ENCODE results near the gene BRIP1. TPM values are rescaled to one million over a fixed set of nuclear protein-coding genes. Genes with fewer than 3 reads are reported as not detected.

The BRIP1 gene
- total RNA-seq, 1 experiment from 2014 or later: 4.7 TPM

DNA sequence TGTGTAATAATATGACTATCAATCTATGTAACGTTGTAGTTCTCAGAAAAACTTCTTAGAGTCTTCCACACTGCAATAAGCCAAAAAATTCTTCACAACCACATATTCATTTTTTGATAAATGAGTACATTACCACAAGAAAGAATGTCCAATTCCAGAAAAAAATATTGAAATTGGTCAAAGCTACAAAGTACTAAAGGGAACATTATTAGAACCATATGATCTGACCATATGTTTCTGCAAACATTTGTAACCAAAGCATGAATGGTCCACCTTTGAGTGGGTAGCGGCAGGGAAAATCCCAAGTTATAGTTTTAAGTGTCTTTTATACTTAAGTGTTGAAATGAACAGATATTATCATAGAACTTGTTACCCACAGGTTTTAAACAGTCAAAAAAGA lies 200.6 kb downstream of the BRIP1 start:
- ChIA-PET CTCF (no interaction called here), POLR2A (no interaction called here)
- no TSS peak for BruUV-seq (replicated peaks)
- Mint-ChIP-seq H3K36me3 (ENCODE audit: insufficient read depth, unreplicated experiment) (no peaks in the 10 kb centered on the region), H3K27me3 (ENCODE audit: insufficient read depth, unreplicated experiment) (no peaks in the 10 kb centered on the region), H3K9me3 (ENCODE audit: unreplicated experiment) (no peaks in the 10 kb centered on the region), H3K4me1 (ENCODE audit: insufficient read depth, unreplicated experiment) (no peaks in the 10 kb centered on the region), H3K27ac (ENCODE audit: low read depth, unreplicated experiment) (no peak overlapping the region), H3K4me3 (ENCODE audit: unreplicated experiment) (no peak overlapping the region)
- intact Hi-C loops (cut with micrococcal nuclease): no loop called here
- no peak for DNase-seq (ENCODE audit: unreplicated experiment)
- TF ChIP-seq, protein P1, sequence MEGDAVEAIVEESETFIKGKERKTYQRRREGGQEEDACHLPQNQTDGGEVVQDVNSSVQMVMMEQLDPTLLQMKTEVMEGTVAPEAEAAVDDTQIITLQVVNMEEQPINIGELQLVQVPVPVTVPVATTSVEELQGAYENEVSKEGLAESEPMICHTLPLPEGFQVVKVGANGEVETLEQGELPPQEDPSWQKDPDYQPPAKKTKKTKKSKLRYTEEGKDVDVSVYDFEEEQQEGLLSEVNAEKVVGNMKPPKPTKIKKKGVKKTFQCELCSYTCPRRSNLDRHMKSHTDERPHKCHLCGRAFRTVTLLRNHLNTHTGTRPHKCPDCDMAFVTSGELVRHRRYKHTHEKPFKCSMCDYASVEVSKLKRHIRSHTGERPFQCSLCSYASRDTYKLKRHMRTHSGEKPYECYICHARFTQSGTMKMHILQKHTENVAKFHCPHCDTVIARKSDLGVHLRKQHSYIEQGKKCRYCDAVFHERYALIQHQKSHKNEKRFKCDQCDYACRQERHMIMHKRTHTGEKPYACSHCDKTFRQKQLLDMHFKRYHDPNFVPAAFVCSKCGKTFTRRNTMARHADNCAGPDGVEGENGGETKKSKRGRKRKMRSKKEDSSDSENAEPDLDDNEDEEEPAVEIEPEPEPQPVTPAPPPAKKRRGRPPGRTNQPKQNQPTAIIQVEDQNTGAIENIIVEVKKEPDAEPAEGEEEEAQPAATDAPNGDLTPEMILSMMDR (IDR thresholded peaks at IDR 0.05; ENCODE audit: unreplicated experiment): no peak

- Mint-ChIP-seq H3K27me3 (ENCODE audit: insufficient read depth, unreplicated experiment) (no peaks in the 10 kb centered on the region), H3K4me1 (ENCODE audit: insufficient read depth, unreplicated experiment) (no peaks in the 10 kb centered on the region), H3K27ac (ENCODE audit: low read depth, unreplicated experiment) (no peak overlapping the region), H3K36me3 (ENCODE audit: insufficient read depth, unreplicated experiment) (no peaks in the 10 kb centered on the region), H3K9me3 (ENCODE audit: unreplicated experiment) (no peaks in the 10 kb centered on the region), H3K4me3 (ENCODE audit: unreplicated experiment) (no peak overlapping the region)
- ChIA-PET POLR2A (no interaction called here), CTCF (no interaction called here)
- intact Hi-C loops (cut with micrococcal nuclease): no loop called here
- no TSS peak for BruUV-seq (replicated peaks)
- DNase-seq (ENCODE audit: unreplicated experiment): no peak
- TF ChIP-seq, protein P1 (IDR thresholded peaks at IDR 0.05; ENCODE audit: unreplicated experiment): no peak
These were observed 201.1 kb downstream of the BRIP1 start for GRCh38 chr17:61662186-61662585.

DNA sequence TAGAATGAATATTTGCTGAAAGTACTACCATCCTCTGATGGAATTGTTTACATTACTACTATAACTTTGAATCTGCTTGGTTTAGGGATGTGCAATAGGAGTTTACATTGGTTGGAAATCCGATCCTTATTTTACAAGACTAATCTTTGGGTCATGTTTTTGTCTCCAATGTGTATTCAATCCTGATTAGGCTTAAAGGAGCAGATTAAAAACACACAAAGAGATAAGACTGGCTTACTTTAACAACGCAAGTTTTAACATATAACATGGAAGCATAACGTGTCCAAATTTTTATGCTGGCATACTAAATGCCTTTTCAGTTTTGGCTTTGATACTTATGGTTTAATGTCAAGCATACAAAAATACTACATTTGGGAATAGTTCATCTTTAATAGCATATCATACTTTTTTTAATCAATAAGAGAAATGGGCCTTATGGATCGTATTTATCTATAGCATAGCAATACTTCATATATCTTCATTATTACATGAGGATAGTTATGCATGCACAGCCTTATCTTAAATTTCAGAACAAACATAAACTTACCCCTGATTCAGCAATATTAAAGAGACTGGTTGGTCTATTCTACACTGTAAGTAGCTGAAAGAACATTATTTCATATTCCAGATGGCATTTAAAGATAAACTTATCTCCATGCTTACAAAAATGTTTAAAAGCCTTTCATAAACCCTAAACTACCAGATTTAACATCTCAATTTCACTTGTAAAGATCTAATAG lies 202.4 kb downstream of the BRIP1 start:
- intact Hi-C loops (cut with micrococcal nuclease): no loop called here
- no peaks in the 10 kb centered on the region for H3K4me1 Mint-ChIP-seq (ENCODE audit: insufficient read depth, unreplicated experiment)
- no peaks in the 10 kb centered on the region for H3K36me3 Mint-ChIP-seq (ENCODE audit: insufficient read depth, unreplicated experiment)
- H3K27ac Mint-ChIP-seq (ENCODE audit: low read depth, unreplicated experiment): no peak overlapping the region
- no peaks in the 10 kb centered on the region for H3K27me3 Mint-ChIP-seq (ENCODE audit: insufficient read depth, unreplicated experiment)
- TF ChIP-seq, protein P1 (IDR thresholded peaks at IDR 0.05; ENCODE audit: unreplicated experiment): no peak
- ChIA-PET POLR2A (no interaction called here), CTCF (no interaction called here)
- DNase-seq (ENCODE audit: unreplicated experiment): no peak
- no TSS peak for BruUV-seq (replicated peaks)
- H3K4me3 Mint-ChIP-seq (ENCODE audit: unreplicated experiment): no peak overlapping the region
- H3K9me3 Mint-ChIP-seq (ENCODE audit: unreplicated experiment): no peaks in the 10 kb centered on the region

- BruUV-seq (replicated peaks): no TSS peak
- TF ChIP-seq, protein P1 (IDR thresholded peaks at IDR 0.05; ENCODE audit: unreplicated experiment): no peak
- H3K9me3 Mint-ChIP-seq (ENCODE audit: unreplicated experiment): no peaks in the 10 kb centered on the region
- POLR2A ChIA-PET: no interaction called here
- no peak overlapping the region for H3K4me3 Mint-ChIP-seq (ENCODE audit: unreplicated experiment)
- H3K27ac Mint-ChIP-seq (ENCODE audit: low read depth, unreplicated experiment): no peak overlapping the region
- CTCF ChIA-PET: interaction anchor here (1.1 kb wide), 1 partner anchor 25 kb away, joined by 3 read pairs; no protein-coding TSS in a partner anchor
- H3K27me3 Mint-ChIP-seq (ENCODE audit: insufficient read depth, unreplicated experiment): no peaks in the 10 kb centered on the region
- H3K36me3 Mint-ChIP-seq (ENCODE audit: insufficient read depth, unreplicated experiment): no peaks in the 10 kb centered on the region
- no peak for DNase-seq (ENCODE audit: unreplicated experiment)
- intact Hi-C loops (cut with micrococcal nuclease): no loop called here
- H3K4me1 Mint-ChIP-seq (ENCODE audit: insufficient read depth, unreplicated experiment): no peaks in the 10 kb centered on the region
These were observed 203.9 kb downstream of the BRIP1 start for GRCh38 chr17:61659437-61659836.
